NCI-H187 (cell line): ENCODE data around the gene RBM33.

Experiments used
- DNase-seq, 2 experiments: peaks; one replicate each; lab custom pipeline; 2025; lab: John Stamatoyannopoulos, UW

The RBM33 gene

GRCh38 chr7:155774947-155775346 is 130.5 kb downstream of the RBM33 start:
- no peak for DNase-seq

- no peak for DNase-seq
These were observed 131.2 kb downstream of the RBM33 start for GRCh38 chr7:155775691-155776090.

GRCh38 chr7:155776606-155777005 is 132.1 kb downstream of the RBM33 start:
- no peak for DNase-seq

- no peak for DNase-seq
These were observed 133.9 kb downstream of the RBM33 start for GRCh38 chr7:155778349-155778748.

GRCh38 chr7:155780884-155781283 is 136.4 kb downstream of the RBM33 start:
- DNase-seq = no peak

- no peak for DNase-seq
These were observed 137.0 kb downstream of the RBM33 start for GRCh38 chr7:155781433-155781832.

- no peak for DNase-seq
These were observed 138.0 kb downstream of the RBM33 start for GRCh38 chr7:155782466-155782865.

- DNase-seq = no peak
These were observed 141.1 kb downstream of the RBM33 start for GRCh38 chr7:155785536-155785935.

GRCh38 chr7:155786491-155786890 is 142.0 kb downstream of the RBM33 start:
- DNase-seq = no peak

- DNase-seq = no peak
These were observed 142.8 kb downstream of the RBM33 start for GRCh38 chr7:155787171-155787851.

GRCh38 chr7:155788616-155789000 is 144.1 kb downstream of the RBM33 start:
- no peak for DNase-seq

- no peak for DNase-seq
These were observed 144.7 kb downstream of the RBM33 start for GRCh38 chr7:155789001-155789725.

GRCh38 chr7:155790666-155791065 is 146.2 kb downstream of the RBM33 start:
- no peak for DNase-seq

- DNase-seq = no peak
These were observed 146.8 kb downstream of the RBM33 start for GRCh38 chr7:155791214-155791737.

GRCh38 chr7:155791836-155792235 is 147.4 kb downstream of the RBM33 start:
- no peak for DNase-seq

- no peak for DNase-seq
These were observed 148.0 kb downstream of the RBM33 start for GRCh38 chr7:155792315-155792960.

- DNase-seq = no peak
These were observed 148.6 kb downstream of the RBM33 start for GRCh38 chr7:155792999-155793560.

- DNase-seq = no peak
These were observed 149.3 kb downstream of the RBM33 start for GRCh38 chr7:155793720-155794119.

GRCh38 chr7:155794196-155794595 is 149.7 kb downstream of the RBM33 start:
- no peak for DNase-seq

- DNase-seq = no peak
These were observed 150.9 kb downstream of the RBM33 start for GRCh38 chr7:155795401-155795800.

GRCh38 chr7:155795951-155796350 is 151.5 kb downstream of the RBM33 start:
- no peak for DNase-seq
